BJ (cell line): ENCODE results near the gene CRISP1. TPM values are rescaled to one million over a fixed set of nuclear protein-coding genes. Genes with fewer than 3 reads are reported as not detected.

ENCODE experiments used
- CTCF ChIA-PET: fragments of 350-600 bp; formaldehyde crosslinking; extraction: SDS; loops from one replicate; lab custom pipeline; 2021; ENCODE audit warnings: antibody characterized with exemption, inconsistent platforms; lab: Yijun Ruan, JAX
- POLR2A ChIA-PET: fragments of 300-600 bp; sonication (Branson Sonifier 250); formaldehyde crosslinking; extraction: SDS; loops from one replicate; lab custom pipeline; 2021; ENCODE audit warnings: antibody characterized with exemption; lab: Charles Lee
- DNase-seq: peaks from one replicate; pipeline ENCODE4 v3.0.0-alpha.2; 2011; ENCODE audit warnings: low read depth
- H3K27me3 ChIP-seq: 2 replicates; pipeline ENCODE4 v1.6.0; 2011; ENCODE audit warnings: low read length; ENCODE audit not compliant: control insufficient read depth, insufficient read depth
- H3K36me3 ChIP-seq: 2 replicates; pipeline ENCODE4 v1.5.1; 2011; ENCODE audit warnings: low read length; ENCODE audit not compliant: control insufficient read depth, insufficient read depth
- H3K4me3 ChIP-seq: 2 replicates; pipeline ENCODE4 v1.5.1; 2011; ENCODE audit warnings: low read depth, mild to moderate bottlenecking, control low read depth, low read length
- polyA plus RNA-seq: library from polyadenylated mRNA; depleted of rRNA; stranded (reverse); fragments of >200 nt; gene quantifications from 2 replicates; pipeline ENCODE4 v1.2.3, GENCODE V29; 2011
- TF ChIP-seq, protein P1 (sequence below): IDR thresholded peaks from 2 replicates; pipeline ENCODE4 v1.5.1; 2011; ENCODE audit warnings: low read depth, mild to moderate bottlenecking, control low read depth, inconsistent platforms, low read length, moderate library complexity; ENCODE audit not compliant: insufficient read depth

The CRISP1 gene
- polyA plus RNA-seq, 1 experiment = not detected

DNA sequence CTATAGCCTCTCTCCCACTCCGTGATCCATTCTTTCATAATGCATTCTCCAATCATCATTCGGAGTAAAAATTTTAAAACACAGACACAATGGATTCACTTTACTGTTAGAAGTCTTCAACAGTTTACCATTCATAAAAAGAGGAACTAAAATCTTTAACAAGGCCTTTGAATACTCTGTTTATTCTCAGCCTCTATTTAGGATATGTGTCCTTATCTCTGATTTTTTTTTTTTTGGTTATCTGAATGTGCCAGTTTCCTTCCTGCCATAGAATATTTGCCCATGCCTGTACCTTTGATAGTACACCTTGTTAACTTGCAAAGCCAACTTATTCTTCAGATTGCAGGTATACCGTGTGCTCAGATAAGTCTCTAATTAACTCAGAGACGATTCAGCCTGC, 11.1 kb downstream of the CRISP1 start:
- H3K27me3 ChIP-seq = no peaks in the 10 kb centered on the region
- no peak overlapping the region for H3K4me3 ChIP-seq
- ChIA-PET CTCF (no interaction called here), POLR2A (no interaction called here)
- H3K36me3 ChIP-seq = no peaks in the 10 kb centered on the region
- TF ChIP-seq, protein P1, sequence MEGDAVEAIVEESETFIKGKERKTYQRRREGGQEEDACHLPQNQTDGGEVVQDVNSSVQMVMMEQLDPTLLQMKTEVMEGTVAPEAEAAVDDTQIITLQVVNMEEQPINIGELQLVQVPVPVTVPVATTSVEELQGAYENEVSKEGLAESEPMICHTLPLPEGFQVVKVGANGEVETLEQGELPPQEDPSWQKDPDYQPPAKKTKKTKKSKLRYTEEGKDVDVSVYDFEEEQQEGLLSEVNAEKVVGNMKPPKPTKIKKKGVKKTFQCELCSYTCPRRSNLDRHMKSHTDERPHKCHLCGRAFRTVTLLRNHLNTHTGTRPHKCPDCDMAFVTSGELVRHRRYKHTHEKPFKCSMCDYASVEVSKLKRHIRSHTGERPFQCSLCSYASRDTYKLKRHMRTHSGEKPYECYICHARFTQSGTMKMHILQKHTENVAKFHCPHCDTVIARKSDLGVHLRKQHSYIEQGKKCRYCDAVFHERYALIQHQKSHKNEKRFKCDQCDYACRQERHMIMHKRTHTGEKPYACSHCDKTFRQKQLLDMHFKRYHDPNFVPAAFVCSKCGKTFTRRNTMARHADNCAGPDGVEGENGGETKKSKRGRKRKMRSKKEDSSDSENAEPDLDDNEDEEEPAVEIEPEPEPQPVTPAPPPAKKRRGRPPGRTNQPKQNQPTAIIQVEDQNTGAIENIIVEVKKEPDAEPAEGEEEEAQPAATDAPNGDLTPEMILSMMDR = no peak
- DNase-seq = no peak

DNA sequence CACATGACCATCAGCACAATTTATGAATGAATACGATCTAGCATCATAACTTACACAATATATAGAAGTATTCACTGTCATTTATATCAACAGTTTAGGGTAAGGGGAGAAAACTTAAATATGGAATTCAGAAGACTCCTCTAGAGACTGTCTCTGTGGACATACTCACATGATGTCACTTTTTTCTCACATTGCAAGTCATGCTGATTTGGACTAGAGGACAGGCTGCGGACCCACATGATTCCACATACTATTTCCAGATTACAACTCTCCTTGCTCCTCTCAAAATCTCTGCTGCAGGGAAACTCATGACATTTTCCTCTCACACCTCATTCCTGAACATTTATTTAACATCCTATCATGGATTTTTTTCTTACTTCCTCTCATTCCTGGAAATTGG, 13.4 kb downstream of the CRISP1 start:
- no peaks in the 10 kb centered on the region for H3K27me3 ChIP-seq
- ChIA-PET CTCF (no interaction called here), POLR2A (no interaction called here)
- H3K36me3 ChIP-seq = no peaks in the 10 kb centered on the region
- TF ChIP-seq, protein P1 = no peak
- H3K4me3 ChIP-seq = no peak overlapping the region
- no peak for DNase-seq

DNA sequence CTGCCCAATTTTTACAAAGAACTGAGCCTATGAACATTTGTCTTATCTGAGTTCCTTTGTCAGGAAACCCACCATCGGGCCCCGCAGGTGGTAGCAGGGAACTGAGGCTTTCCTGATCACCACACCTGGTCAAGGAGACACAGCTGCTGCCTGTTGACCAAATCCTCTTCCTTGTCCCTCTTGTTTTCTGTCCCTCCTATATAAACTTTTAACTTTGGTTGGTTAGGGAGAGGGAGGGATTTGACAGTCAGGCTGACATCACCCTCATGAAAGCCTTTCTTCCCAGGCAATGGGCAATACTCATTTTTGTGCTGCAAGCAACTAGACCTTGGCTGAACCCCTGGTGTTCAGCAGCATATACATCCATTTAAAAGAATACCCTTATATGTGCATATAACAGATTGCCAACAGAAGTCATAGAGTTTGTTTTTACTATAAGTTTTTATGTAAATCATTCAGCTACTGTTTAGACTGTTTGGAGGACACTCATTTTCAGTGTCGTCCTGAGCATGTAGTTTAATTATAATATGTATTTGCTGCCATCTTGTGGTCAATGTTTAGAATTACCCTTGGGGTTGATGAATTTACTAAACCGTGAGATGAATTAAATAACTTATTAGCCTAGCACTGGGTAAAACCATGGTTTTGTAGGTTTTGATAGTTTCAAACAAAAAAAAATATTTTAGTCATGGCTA, 17.0 kb downstream of the CRISP1 start:
- Histone ChIP-seq H3K36me3 (no peaks in the 10 kb centered on the region), H3K27me3 (no peaks in the 10 kb centered on the region), H3K4me3 (no peak overlapping the region)
- peak; percentile 1 for DNase-seq
- TF ChIP-seq, protein P1 = peak; percentile 49; the same call in 1 of the 2 replicates
- CTCF ChIA-PET = interaction anchor here (0.6 to 1.7 kb wide), 8 partner anchors 8 to 1944 kb away, joined by 3 to 7 read pairs (median 4); no protein-coding TSS in a partner anchor
- POLR2A ChIA-PET = no interaction called here

DNA sequence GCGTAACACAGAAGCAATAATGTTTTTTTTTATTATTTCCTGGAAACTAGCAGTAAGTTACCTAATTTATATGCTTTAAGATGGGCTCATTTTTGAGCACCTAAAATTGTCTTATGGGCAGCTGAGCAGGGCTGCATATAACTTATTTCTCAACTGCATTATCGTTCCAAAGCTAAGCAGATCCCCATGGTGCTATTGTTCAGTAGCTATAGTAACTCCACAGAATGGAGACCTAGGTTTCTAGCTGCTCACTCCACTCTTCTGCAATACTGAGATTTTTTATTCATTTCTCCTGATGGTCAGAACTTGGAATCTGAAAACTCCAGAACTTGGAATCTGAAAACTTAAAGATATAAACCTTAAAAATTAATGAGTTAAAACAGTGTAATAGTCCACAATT, 18.7 kb downstream of the CRISP1 start:
- TF ChIP-seq, protein P1 = no peak
- Histone ChIP-seq H3K4me3 (no peak overlapping the region), H3K36me3 (no peaks in the 10 kb centered on the region), H3K27me3 (no peaks in the 10 kb centered on the region)
- no peak for DNase-seq
- ChIA-PET POLR2A (no interaction called here), CTCF (interaction anchor here (0.6 kb wide), 1 partner anchor 129 kb away, joined by 4 read pairs; no protein-coding TSS in a partner anchor)

DNA sequence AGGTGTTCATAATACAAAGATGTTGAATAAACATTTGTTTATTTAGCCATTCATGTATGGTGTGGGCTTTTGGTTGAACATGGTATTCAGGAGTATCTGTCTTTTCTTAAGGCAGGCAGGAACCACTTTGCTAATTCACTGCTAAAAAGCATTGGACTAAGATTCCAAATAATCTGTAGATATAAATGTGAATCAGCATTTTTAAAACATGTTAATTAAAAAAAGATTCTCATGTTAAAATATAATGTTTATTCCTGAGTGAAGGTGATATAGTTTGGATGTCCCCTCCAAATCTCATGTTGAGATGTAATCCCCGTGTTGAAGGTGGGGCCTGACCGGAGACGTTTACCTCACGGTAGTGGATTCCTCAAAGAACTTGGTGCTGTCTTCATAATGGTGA, 19.3 kb downstream of the CRISP1 start:
- TF ChIP-seq, protein P1 = no peak
- CTCF ChIA-PET = no interaction called here
- H3K36me3 ChIP-seq = no peaks in the 10 kb centered on the region

More for the DNA sequence above, 19.3 kb downstream of the CRISP1 start:
- no peak for DNase-seq
- no peak overlapping the region for H3K4me3 ChIP-seq
- POLR2A ChIA-PET = no interaction called here
- H3K27me3 ChIP-seq = no peaks in the 10 kb centered on the region
